ENCODE results near the gene EHMT1. TPM values are rescaled to one million over a fixed set of nuclear protein-coding genes. Genes with fewer than 3 reads are reported as not detected.

The EHMT1 gene
- total and polyA plus RNA-seq, 2 of the 13 experiments (the other 11 are each of a cell fraction or from before 2014, with no cell fraction given) = 23.0 to 27.1 TPM

GRCh38 chr9:137872296-137872695, 253.5 kb downstream of the EHMT1 start:
- H3K9ac ChIP-seq (ENCODE audit: insufficient read depth, low read depth, low read length) = no peak overlapping the region
- intact Hi-C loops (cut with micrococcal nuclease; ENCODE audit: unreplicated experiment) = no loop called here
- POLR2A ChIA-PET = no interaction called here
- H3K36me3 ChIP-seq (replicated peaks in 1 of 2; ENCODE audit: control insufficient read depth in 1 of 2, insufficient read depth in 2 of 2, low read length in 2 of 2) = no peaks in the 10 kb centered on the region
- H3K27ac ChIP-seq (ENCODE audit: extremely low read length, insufficient read depth, low read length) = no peak overlapping the region
- H3K79me2 ChIP-seq (ENCODE audit: insufficient read depth, low read length) = no peaks in the 10 kb centered on the region
- no peak overlapping the region for H3K4me3 ChIP-seq (replicated peaks in 1 of 3; ENCODE audit: insufficient read depth in 1 of 3, low read depth in 2 of 3, low read length in 3 of 3)
- FAIRE-seq = no peak
- DNase-seq (ENCODE audit: low spot score) = no peak
- TF ChIP-seq FOXA3 (CRISPR knock-in tag; IDR thresholded peaks at IDR 0.05) = no peak
- TF ChIP-seq RFXAP (CRISPR knock-in tag; IDR thresholded peaks at IDR 0.05; ENCODE audit: borderline replicate concordance) = no peak
- no peak for TF ChIP-seq ZNF703 (CRISPR knock-in tag; IDR thresholded peaks at IDR 0.05; ENCODE audit: borderline replicate concordance)
- no peak for TF ChIP-seq ZKSCAN1 (IDR thresholded peaks at IDR 0.05; ENCODE audit: low read length)
- no peak for TF ChIP-seq MAFK (conservative IDR thresholded peaks at IDR 0.05 in 1 of 2, IDR thresholded peaks at IDR 0.05 in 1 of 2; ENCODE audit: low read length in 2 of 2)
- no peak for TF ChIP-seq ZNF331 (CRISPR knock-in tag; IDR thresholded peaks at IDR 0.05)
- TF ChIP-seq FOXO1 (CRISPR knock-in tag; IDR thresholded peaks at IDR 0.05) = no peak
- TF ChIP-seq MZF1 (CRISPR knock-in tag; IDR thresholded peaks at IDR 0.05; ENCODE audit: borderline replicate concordance) = no peak
- TF ChIP-seq ZNF224 (CRISPR knock-in tag; IDR thresholded peaks at IDR 0.05) = no peak
- H3K9me3 ChIP-seq (ENCODE audit: low read length) = no peaks in the 10 kb centered on the region
- 47% methylated on average over 10 of the region's 10 CpGs for WGBS (ENCODE audit: low lambda C conversion rate)
- CTCF ChIA-PET (ENCODE audit: low intra/inter-chr PET ratio, low total read pairs) = no interaction called here
- H2AFZ ChIP-seq (ENCODE audit: low read length) = no peak overlapping the region
- no peak for ATAC-seq
- in situ Hi-C loops (cut with HindIII; ENCODE audit: extremely low pct_ligation_motif_present, low pct_unique_long_range_greater_than_20kb) = no loop called here
- H4K20me1 ChIP-seq (ENCODE audit: insufficient read depth, low read length) = no peaks in the 10 kb centered on the region
- BruUV-seq (replicated peaks) = no TSS peak
- peaks cover 0 to 14% of the 10 kb centered on the region in 2 experiments; a peak in 1 of 5 replicates for H3K27me3 ChIP-seq (ENCODE audit: control insufficient read depth in 1 of 2, insufficient read depth in 2 of 2, low read length in 2 of 2)
- H3K4me2 ChIP-seq (ENCODE audit: low read depth, low read length) = no peak overlapping the region
- no peaks in the 10 kb centered on the region for H3K4me1 ChIP-seq (ENCODE audit: insufficient read depth, low read length)

- H3K4me1 ChIP-seq (ENCODE audit: insufficient read depth, low read length) = no peaks in the 10 kb centered on the region
- H2AFZ ChIP-seq (ENCODE audit: low read length) = no peak overlapping the region
- H3K4me2 ChIP-seq (ENCODE audit: low read depth, low read length) = no peak overlapping the region
- in situ Hi-C loops (cut with HindIII; ENCODE audit: extremely low pct_ligation_motif_present, low pct_unique_long_range_greater_than_20kb) (no loop called here), intact Hi-C loops (cut with micrococcal nuclease; ENCODE audit: unreplicated experiment) (no loop called here)
- H3K36me3 ChIP-seq (replicated peaks in 1 of 2; ENCODE audit: control insufficient read depth in 1 of 2, insufficient read depth in 2 of 2, low read length in 2 of 2) = no peaks in the 10 kb centered on the region
- ChIA-PET POLR2A (no interaction called here), CTCF (ENCODE audit: low intra/inter-chr PET ratio, low total read pairs) (no interaction called here)
- H3K79me2 ChIP-seq (ENCODE audit: insufficient read depth, low read length) = no peaks in the 10 kb centered on the region
- no peaks in the 10 kb centered on the region for H4K20me1 ChIP-seq (ENCODE audit: insufficient read depth, low read length)
- ATAC-seq (no peak), DNase-seq (ENCODE audit: low spot score) (no peak), FAIRE-seq (no peak)
- no peaks in the 10 kb centered on the region for H3K9me3 ChIP-seq (ENCODE audit: low read length)
- H3K27ac ChIP-seq (ENCODE audit: extremely low read length, insufficient read depth, low read length) = no peak overlapping the region
- H3K9ac ChIP-seq (ENCODE audit: insufficient read depth, low read depth, low read length) = no peak overlapping the region
- H3K4me3 ChIP-seq (replicated peaks in 1 of 3; ENCODE audit: insufficient read depth in 1 of 3, low read depth in 2 of 3, low read length in 3 of 3) = no peak overlapping the region
- peaks cover 0 to 11% of the 10 kb centered on the region in 2 experiments; a peak in 1 of 5 replicates for H3K27me3 ChIP-seq (ENCODE audit: control insufficient read depth in 1 of 2, insufficient read depth in 2 of 2, low read length in 2 of 2)
- 16% methylated on average over 3 of the region's 8 CpGs for WGBS (ENCODE audit: low lambda C conversion rate)
- BruUV-seq (replicated peaks) = no TSS peak
- no peak for TF ChIP-seq ELF3 (CRISPR knock-in tag; IDR thresholded peaks at IDR 0.05)
- no peak for TF ChIP-seq ZNF639 (CRISPR knock-in tag; conservative IDR thresholded peaks at IDR 0.05)
- TF ChIP-seq PAWR (CRISPR knock-in tag; IDR thresholded peaks at IDR 0.05; ENCODE audit: borderline replicate concordance) = no peak
- no peak for TF ChIP-seq HNRNPLL (IDR thresholded peaks at IDR 0.05; ENCODE audit: low read depth, low read length, poor library complexity, severe bottlenecking)
- TF ChIP-seq ZFAT (CRISPR knock-in tag; conservative IDR thresholded peaks at IDR 0.05) = no peak
- TF ChIP-seq ZNF609 (CRISPR knock-in tag; IDR thresholded peaks at IDR 0.05; ENCODE audit: borderline replicate concordance) = no peak
These were observed 254.6 kb downstream of the EHMT1 start for GRCh38 chr9:137873408-137873807.

Data from HepG2 (cell line).